HG02885 (cell line): ENCODE data around the gene C2orf72.
A peak's percentile ranks its signal among the peaks of the same experiment; 100 is the strongest.
"Not testable (repeated sequence)": the region's sequence is repeated elsewhere in the genome, so short reads cannot be mapped to it uniquely, and the experiment has no call there.

Source experiments
- ATAC-seq: cut with Tn5 transposase; IDR thresholded peaks from one replicate; pipeline ENCODE4 v1.9.1; 2021; ENCODE audit warnings: mild to moderate bottlenecking; ENCODE audit not compliant: unreplicated experiment, poor library complexity

Gene C2orf72

GRCh38 chr2:231012463-231012862, 24.9 kb upstream of the C2orf72 start:
- ATAC-seq: no peak

- ATAC-seq: no peak
These were observed 23.5 kb upstream of the C2orf72 start for GRCh38 chr2:231013820-231014219.

DNA sequence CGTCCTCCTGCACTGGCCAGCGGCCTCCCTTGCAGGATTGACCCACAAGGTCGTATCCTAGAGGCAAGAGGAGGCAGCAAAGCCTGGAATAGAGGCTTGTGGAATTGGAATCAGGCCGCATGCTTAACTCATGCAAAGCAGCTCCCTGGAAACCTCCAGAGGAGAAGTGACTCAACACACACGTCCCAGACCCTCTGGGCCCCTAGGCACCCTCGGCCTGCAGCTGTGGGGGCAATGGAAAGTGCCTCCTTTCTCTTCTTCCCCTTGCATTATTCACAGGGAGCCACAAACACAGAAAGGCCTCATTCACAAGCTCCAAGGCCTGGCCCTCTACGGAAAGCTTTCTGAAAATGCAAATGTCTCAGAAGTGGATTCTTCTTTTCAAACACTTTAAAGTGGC, 21.8 kb upstream of the C2orf72 start:
- ATAC-seq: no peak

DNA sequence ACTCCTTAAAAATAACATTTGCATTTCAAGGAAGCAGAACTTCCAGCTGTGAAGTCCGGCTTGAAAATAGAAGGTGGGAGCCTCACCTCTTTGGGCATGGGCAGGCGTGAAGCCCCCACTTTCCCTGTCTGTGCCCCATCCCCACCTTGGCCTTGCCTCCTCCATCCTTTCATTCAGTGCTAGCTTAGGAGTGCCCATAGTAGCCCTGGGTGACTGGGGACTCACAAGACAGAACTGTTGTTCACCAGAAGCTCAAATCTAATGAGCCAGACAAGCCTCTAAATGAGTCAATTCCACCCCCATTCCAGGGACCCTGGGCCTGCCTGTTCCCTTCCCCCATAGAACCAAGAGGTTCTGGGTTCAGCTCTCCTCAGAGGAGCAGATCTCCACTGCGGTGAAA, 21.4 kb upstream of the C2orf72 start:
- ATAC-seq: no peak

DNA sequence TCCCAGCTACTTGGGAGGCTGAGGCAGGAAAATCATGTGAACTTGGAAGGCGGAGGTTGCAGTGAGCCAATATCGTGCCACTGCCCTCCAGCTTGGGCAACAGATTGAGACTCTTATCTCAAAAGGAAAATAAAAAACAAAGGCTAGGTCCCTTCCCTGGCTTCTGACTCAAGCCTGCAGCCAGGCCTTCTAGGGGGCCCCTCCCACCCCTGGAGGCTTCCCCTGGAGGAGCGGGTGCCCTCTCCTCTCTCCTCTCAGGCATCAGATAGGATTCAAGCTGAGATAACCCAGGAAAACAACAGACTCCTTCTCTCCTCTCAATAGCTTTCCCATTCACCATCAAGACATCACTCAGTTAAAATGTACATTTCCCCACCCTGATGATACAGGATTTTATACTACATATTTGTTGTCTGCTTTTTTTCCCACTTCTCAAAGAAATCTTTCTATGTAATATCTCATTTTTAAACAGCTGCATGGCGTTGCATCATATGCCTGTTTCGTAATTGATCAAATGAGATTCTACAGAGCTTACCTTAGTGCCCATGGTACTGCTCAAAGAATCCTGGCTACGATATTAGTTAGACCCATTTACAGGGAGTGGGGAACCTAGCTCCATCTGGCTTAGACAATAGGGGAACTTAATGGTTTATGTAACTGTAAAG, 20.6 kb upstream of the C2orf72 start:
- no peak for ATAC-seq

DNA sequence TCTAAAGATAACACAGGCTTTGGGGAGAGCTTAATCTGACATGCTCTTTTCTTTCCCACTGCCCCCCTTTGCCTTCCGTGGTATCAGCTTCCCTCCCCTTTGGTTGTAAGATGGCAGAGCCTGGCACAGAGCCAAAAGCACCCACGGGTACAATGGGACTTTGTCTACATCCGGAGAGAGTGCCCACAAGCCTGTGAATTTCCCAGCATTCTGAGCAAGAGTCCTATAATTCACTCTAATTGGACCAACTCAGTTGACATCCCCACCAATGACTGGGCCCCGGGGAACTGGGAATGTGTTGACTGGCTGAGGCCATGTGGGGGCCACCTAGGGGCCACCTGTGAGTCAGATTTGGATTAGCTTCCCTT, 20.1 kb upstream of the C2orf72 start:
- ATAC-seq: no peak

GRCh38 chr2:231018184-231018583, 19.1 kb upstream of the C2orf72 start:
- ATAC-seq: no peak

DNA sequence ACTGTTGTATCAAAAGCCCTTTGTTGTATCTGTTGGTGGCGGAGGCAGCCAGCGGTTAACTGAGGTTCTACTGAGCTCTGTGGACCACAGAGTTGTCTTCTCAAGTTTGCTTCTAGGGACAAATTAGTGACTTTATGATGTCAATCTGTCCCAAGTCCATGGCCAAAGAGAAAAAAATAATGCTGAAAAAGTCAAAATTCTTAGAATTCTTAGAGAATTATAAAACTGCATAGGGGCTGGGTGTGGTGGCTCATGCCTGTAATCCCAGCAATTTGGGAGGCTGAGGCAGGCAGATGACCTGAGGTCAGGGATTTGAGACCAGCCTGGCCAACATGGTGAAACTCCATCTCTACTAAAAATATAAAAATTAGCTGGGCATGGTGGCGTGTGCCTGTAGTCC, 12.3 kb upstream of the C2orf72 start:
- ATAC-seq: not testable (repeated sequence)

- no peak for ATAC-seq
These were observed 8.4 kb upstream of the C2orf72 start for GRCh38 chr2:231028889-231029288.

DNA sequence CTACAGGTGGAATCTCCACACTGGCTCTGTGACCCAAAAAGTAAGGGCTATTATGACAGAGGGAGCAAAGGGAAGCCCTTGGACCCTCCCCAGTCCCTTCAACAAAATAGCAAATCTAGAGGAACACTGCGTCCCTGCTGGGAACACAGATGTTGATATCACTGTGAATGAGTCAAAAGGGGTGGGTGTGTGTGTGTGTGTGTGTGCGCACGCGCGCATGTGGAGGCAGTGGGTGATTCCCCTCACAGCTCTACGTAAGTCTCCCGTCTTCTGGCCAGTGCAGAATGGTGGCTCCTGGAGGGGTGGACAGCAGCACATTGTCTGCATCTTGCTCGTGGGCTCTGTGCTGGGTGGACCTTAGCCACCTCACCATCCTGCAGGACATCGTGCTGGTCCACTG, 7.8 kb upstream of the C2orf72 start:
- no peak for ATAC-seq

GRCh38 chr2:231030725-231031124, 6.6 kb upstream of the C2orf72 start:
- no peak for ATAC-seq

DNA sequence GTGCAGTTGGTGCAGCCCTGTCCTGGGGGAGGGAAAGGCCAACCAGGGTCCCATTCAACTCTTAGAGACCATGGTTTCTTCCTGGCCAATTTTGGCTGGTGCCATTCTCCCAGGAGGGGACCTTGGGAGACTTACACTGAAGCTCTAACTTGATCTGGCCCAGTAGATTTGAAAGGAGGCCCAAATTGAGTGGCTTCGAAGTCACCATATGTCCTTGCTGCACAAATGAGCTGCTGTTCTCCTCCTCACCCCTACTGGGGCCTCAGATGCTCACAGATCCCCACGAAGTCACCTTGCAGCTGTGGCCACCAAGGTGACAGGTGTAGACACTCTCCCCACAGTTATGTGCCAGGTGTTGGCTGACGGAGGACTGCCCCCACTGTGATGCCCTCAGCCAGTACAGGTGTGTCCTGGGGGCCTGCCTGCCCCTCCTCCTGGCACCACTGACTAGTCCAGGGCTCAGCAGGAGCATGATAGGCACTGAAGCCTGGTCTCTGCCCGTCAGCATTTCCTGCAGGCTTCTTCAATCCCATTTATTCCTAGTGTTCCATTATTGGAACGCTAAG, 4.7 kb upstream of the C2orf72 start:
- ATAC-seq: no peak

GRCh38 chr2:231033147-231034132, 3.9 kb upstream of the C2orf72 start:
- ATAC-seq: no peak

DNA sequence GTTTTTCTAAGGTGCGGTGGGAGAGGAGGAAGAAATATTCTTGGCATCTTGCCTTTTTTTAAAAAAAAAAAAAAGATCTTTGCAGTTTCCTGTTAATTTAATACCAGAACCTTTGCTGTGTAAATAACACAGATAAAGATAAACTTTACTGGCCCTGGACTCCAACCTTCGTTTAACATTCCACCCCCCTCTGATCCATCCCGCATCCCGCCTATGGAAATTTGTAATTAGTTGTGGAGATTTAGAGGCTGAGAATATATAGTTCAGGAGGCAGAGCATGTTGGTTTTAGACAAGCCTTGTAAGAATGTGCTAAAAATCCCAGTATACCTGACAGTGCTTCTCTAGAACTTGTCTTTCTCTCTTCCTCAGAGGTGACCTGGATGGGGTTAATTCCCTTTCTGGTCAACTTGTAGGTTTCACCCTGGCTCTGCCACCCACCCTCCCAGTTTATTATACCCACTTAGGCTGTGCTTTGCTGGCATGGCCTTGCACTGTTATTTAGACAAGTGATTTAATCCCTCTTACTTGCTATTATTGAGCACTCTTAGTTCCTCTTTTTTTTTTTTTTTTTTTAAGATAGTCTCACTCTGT, 2.9 kb upstream of the C2orf72 start:
- ATAC-seq: no peak

DNA sequence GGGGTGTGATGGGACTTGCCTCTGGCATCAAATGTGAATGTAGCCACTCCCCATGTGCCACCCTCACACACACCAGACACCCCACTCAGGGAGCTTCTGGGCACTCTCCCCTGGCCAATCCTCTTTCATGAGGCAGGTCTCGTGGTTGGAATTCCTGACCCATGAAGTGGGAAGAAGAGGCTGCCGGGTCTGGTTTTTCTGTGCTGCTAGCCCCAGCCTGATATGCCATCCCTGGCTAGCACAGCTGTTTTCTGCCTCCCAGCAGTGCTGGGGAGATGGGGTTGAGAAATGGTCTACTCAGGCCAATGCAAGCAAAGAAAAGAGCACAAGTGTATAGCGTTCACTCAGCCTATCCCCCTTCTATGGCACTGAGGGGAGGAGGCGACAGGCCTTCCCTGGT, 1.2 kb upstream of the C2orf72 start:
- no peak for ATAC-seq

- ATAC-seq: no peak
These were observed 681 bp upstream of the C2orf72 start for GRCh38 chr2:231036578-231037106.

- ATAC-seq: peak; percentile 50
These were observed 584 bp downstream of the C2orf72 start for GRCh38 chr2:231037731-231038482.

DNA sequence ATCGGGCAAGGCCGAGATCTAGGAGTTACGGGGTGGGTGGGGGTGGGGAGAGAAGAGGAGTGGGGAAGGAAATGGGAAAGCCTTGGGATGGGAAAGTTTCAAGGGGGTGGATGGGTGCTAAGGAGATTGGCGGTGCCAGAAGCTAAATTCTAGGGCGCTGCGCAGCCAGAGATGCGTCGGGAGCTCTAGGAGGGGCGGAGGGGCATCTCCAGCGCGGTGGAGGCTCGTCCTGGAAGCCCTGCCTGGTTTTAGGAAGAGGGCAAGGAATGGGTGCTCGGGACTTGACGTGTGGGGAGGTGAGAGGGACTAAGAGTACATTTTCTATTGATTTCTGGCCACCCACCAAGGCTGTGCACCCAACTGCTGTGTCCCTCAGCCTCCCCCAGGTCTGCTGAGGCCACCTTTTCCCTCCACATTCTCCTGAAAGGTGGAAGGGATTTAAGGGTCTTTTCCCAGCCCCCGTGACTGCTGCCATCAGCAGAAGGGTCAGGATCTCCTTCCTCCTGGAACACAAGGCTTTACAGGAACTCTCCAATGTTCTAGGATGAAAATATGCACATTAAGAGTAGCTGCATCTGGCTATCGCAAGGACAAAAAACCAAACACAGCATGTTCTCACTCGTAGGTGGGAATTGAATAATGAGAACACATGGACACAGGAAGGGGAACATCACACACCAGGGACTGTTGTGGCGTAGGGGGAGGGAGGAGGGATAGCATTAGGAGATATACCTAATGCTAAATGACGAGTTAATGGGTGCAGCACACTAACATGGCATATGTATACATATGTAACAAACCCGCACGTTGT, 1.4 kb downstream of the C2orf72 start:
- ATAC-seq: no peak

- no peak for ATAC-seq
These were observed 2.0 kb downstream of the C2orf72 start for GRCh38 chr2:231039294-231039664.
